Measurements from ENCODE around the gene FOSB. TPM values are rescaled to one million over a fixed set of nuclear protein-coding genes. Genes with fewer than 3 reads are reported as not detected.

FOSB gene
- total and polyA plus RNA-seq, 2 experiments from 2014 or later: 8.3 to 11.9 TPM

DNA sequence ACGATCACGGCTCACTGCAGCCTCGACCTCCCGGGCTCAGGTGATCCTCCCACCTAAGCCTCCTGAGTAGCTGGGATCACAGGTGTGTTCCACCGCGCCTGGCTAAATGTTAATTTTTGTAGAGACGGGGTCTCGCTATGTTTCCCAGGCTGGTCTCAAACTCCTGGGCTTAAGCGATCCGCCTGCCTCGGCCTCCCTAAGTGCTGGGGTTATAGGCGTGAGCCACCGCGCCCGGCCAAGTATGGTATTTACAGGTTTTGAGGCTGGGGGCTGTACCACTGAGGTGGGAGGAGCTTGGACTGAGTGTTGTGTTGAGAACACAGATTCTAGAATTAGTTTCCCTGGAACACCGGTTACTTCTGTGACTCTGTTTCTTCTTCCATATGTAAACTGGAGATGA lies 30.0 kb downstream of the FOSB start:
- no peak for TF ChIP-seq EZH2 (IDR thresholded peaks at IDR 0.05; ENCODE audit: insufficient read depth, poor library complexity, severe bottlenecking)
- TF ChIP-seq EZH2phosphoT487 (IDR thresholded peaks at IDR 0.05; ENCODE audit: insufficient read depth, low read depth): no peak
- H3K79me2 ChIP-seq (ENCODE audit: insufficient read depth): no peaks in the 10 kb centered on the region
- H3K4me2 ChIP-seq (ENCODE audit: unreplicated experiment): no peak overlapping the region
- no peak overlapping the region for H3K4me3 ChIP-seq
- in situ Hi-C loops (cut with MboI): no loop called here
- no peaks in the 10 kb centered on the region for H3K9me2 ChIP-seq (ENCODE audit: insufficient read depth)
- no peak overlapping the region for H3K27ac ChIP-seq
- 0 out of 2 replicates have a peak, but pooled peaks cover 5% of the 10 kb centered on the region for H3F3A ChIP-seq (ENCODE audit: insufficient read depth)
- no peaks in the 10 kb centered on the region for H3K27me3 ChIP-seq (replicated peaks; ENCODE audit: insufficient read depth)
- no peak for DNase-seq
- no peak overlapping the region for H3K9ac ChIP-seq
- no peaks in the 10 kb centered on the region for H3K36me3 ChIP-seq (ENCODE audit: low read depth)
- WGBS, 2 experiments (ENCODE audit: low coverage in 1 of 2, low lambda C conversion rate in 2 of 2, missing lambda C conversion rate in 2 of 2): 26% methylated on average over 16 of the region's 16 CpGs
- 0 out of 2 replicates have a peak, but pooled peaks cover 3% of the 10 kb centered on the region for H3K4me1 ChIP-seq (ENCODE audit: insufficient read depth)
- no peak overlapping the region for H2AFZ ChIP-seq
- no peaks in the 10 kb centered on the region for H4K20me1 ChIP-seq (ENCODE audit: insufficient read depth)
- no peaks in the 10 kb centered on the region for H3K9me3 ChIP-seq (ENCODE audit: low read depth)

DNA sequence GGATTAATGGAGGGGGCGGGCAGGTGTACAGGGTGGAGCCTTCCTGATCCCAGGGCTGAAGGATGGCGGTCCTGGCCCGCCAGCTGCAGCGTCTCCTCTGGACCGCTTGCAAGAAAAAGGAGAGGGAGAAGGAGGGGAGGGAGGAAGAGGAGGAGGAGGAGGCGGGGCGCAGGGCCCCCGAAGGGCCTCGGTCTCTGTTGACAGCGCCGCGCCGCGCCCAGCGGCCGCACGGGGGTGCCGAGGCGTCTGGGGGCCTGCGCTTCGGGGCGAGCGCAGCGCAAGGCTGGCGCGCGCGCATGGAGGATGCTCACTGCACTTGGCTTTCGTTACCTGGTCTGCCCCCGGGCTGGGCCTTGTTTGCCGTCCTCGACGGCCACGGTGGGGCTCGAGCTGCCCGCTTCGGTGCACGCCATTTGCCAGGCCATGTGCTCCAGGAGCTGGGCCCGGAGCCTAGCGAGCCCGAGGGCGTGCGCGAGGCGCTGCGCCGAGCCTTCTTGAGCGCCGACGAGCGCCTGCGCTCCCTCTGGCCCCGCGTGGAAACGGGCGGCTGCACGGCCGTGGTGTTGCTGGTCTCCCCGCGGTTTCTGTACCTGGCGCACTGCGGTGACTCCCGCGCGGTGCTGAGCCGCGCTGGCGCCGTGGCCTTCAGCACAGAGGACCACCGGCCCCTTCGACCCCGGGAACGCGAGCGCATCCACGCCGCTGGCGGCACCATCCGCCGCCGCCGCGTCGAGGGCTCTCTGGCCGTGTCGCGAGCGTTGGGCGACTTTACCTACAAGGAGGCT lies 30.8 kb downstream of the FOSB start, which contains the start of gene PPM1N:
PPM1N (plus strand) TSS at position 33 of the 785 bp plus-strand sequence; CDS start at position 63, 30 bp downstream.
- 2 to 4% methylated on average over 69 to 84 of the region's 89 CpGs for WGBS, 2 experiments (ENCODE audit: low coverage in 1 of 2, low lambda C conversion rate in 2 of 2, missing lambda C conversion rate in 2 of 2)
- in situ Hi-C loops (cut with MboI): no loop called here
- peak; percentile 59 for DNase-seq

DNA sequence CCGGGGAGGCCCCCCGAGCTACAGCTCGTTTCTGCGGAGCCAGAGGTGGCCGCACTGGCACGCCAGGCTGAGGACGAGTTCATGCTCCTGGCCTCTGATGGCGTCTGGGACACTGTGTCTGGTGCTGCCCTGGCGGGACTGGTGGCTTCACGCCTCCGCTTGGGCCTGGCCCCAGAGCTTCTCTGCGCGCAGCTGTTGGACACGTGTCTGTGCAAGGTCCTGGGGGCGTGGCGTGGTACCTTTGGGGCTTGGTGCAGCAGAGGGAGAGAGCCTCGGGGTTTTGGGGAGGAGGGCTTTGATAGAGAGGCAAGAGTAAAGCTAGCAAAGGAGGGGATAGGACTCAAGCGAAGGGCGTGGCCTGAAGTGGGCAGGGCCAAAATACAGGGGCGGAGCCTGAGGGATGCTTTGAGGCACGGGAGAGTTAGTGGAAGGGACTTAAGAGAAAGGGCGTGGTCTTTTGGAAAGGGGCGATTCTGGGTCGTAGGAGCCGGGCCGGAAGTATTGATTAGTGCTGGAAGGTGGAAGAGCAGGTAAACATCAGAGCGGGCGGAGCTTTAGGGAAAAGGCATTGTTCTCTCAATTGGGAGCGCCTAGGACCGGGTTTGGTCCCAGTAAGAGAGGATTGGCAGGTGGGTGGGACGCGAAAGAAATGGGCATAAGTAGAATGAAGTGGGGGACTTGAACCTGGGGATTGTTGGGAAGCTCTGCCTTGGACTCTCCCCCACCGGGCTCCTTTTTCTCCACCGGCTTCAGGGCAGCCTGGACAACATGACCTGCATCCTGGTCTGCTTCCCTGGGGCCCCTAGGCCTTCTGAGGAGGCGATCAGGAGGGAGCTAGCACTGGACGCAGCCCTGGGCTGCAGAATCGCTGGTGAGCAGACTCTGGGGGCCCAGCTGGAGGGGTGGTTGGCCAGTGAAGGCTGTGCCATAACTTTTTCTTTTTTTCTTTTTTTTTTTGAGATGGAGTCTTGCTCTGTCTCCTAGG lies 31.7 kb downstream of the FOSB start:
- Histone ChIP-seq H3K36me3 (ENCODE audit: low read depth) (no peaks in the 10 kb centered on the region), H3K9me2 (ENCODE audit: insufficient read depth) (no peaks in the 10 kb centered on the region), H3K9ac (no peak overlapping the region), H3K4me2 (ENCODE audit: unreplicated experiment) (no peak overlapping the region), H3F3A (ENCODE audit: insufficient read depth) (0 out of 2 replicates have a peak, but pooled peaks cover 5% of the 10 kb centered on the region), H2AFZ (peak overlapping the region; percentile 52), H3K79me2 (ENCODE audit: insufficient read depth) (no peaks in the 10 kb centered on the region), H3K27ac (no peak overlapping the region), H4K20me1 (ENCODE audit: insufficient read depth) (no peaks in the 10 kb centered on the region), H3K4me3 (0 out of 2 replicates have a peak overlapping the region, but pooled peaks have one; percentile 48), H3K9me3 (ENCODE audit: low read depth) (no peaks in the 10 kb centered on the region), H3K27me3 (replicated peaks; ENCODE audit: insufficient read depth) (no peaks in the 10 kb centered on the region), H3K4me1 (ENCODE audit: insufficient read depth) (0 out of 2 replicates have a peak, but pooled peaks cover 3% of the 10 kb centered on the region)
- TF ChIP-seq EZH2 (IDR thresholded peaks at IDR 0.05; ENCODE audit: insufficient read depth, poor library complexity, severe bottlenecking) (no peak), EZH2phosphoT487 (IDR thresholded peaks at IDR 0.05; ENCODE audit: insufficient read depth, low read depth) (no peak)
- DNase-seq: peak; percentile 57
- in situ Hi-C loops (cut with MboI): no loop called here
- 16 to 18% methylated on average over 37 of the region's 37 CpGs for WGBS, 2 experiments (ENCODE audit: low coverage in 1 of 2, low lambda C conversion rate in 2 of 2, missing lambda C conversion rate in 2 of 2)

More for the DNA sequence above, 30.8 kb downstream of the FOSB start, which contains the start of gene PPM1N:
- Histone ChIP-seq H3K79me2 (ENCODE audit: insufficient read depth) (no peaks in the 10 kb centered on the region), H3K4me3 (peak within 1 kb of the TSS; percentile 72), H3K9me3 (ENCODE audit: low read depth) (no peaks in the 10 kb centered on the region), H3K27ac (no peak within 1 kb of the TSS), H3K9me2 (ENCODE audit: insufficient read depth) (no peaks in the 10 kb centered on the region), H4K20me1 (ENCODE audit: insufficient read depth) (no peaks in the 10 kb centered on the region), H3K27me3 (replicated peaks; ENCODE audit: insufficient read depth) (no peaks in the 10 kb centered on the region), H3K36me3 (ENCODE audit: low read depth) (no peaks in the 10 kb centered on the region), H3K4me2 (ENCODE audit: unreplicated experiment) (peak within 1 kb of the TSS; percentile 92), H3K9ac (no peak within 1 kb of the TSS), H3K4me1 (ENCODE audit: insufficient read depth) (0 out of 2 replicates have a peak, but pooled peaks cover 3% of the 10 kb centered on the region), H3F3A (ENCODE audit: insufficient read depth) (0 out of 2 replicates have a peak, but pooled peaks cover 5% of the 10 kb centered on the region), H2AFZ (peak within 1 kb of the TSS; percentile 93)
- TF ChIP-seq EZH2 (IDR thresholded peaks at IDR 0.05; ENCODE audit: insufficient read depth, poor library complexity, severe bottlenecking): no peak
- TF ChIP-seq EZH2phosphoT487 (IDR thresholded peaks at IDR 0.05; ENCODE audit: insufficient read depth, low read depth): no peak
